WI38 (cell line): ENCODE results near the gene NEU2.

Source experiments
- H3K4me3 ChIP-seq: 2 replicates; pipeline ENCODE4 v1.5.1; 2011; ENCODE audit warnings: low read depth, mild to moderate bottlenecking, control low read depth, low read length
- TF ChIP-seq, protein P1 (sequence below): IDR thresholded peaks from 2 replicates; pipeline ENCODE4 v1.5.1; 2012; ENCODE audit warnings: low read depth, mild to moderate bottlenecking, control low read depth, low read length

Gene NEU2

GRCh38 chr2:233075966-233076339 lies 43.5 kb downstream of the NEU2 start:
- no peak overlapping the region for H3K4me3 ChIP-seq
- TF ChIP-seq, protein P1, sequence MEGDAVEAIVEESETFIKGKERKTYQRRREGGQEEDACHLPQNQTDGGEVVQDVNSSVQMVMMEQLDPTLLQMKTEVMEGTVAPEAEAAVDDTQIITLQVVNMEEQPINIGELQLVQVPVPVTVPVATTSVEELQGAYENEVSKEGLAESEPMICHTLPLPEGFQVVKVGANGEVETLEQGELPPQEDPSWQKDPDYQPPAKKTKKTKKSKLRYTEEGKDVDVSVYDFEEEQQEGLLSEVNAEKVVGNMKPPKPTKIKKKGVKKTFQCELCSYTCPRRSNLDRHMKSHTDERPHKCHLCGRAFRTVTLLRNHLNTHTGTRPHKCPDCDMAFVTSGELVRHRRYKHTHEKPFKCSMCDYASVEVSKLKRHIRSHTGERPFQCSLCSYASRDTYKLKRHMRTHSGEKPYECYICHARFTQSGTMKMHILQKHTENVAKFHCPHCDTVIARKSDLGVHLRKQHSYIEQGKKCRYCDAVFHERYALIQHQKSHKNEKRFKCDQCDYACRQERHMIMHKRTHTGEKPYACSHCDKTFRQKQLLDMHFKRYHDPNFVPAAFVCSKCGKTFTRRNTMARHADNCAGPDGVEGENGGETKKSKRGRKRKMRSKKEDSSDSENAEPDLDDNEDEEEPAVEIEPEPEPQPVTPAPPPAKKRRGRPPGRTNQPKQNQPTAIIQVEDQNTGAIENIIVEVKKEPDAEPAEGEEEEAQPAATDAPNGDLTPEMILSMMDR, result no peak

- no peak overlapping the region for H3K4me3 ChIP-seq
- TF ChIP-seq, protein P1, result no peak
Measured at GRCh38 chr2:233076749-233077148, 44.3 kb downstream of the NEU2 start.

DNA sequence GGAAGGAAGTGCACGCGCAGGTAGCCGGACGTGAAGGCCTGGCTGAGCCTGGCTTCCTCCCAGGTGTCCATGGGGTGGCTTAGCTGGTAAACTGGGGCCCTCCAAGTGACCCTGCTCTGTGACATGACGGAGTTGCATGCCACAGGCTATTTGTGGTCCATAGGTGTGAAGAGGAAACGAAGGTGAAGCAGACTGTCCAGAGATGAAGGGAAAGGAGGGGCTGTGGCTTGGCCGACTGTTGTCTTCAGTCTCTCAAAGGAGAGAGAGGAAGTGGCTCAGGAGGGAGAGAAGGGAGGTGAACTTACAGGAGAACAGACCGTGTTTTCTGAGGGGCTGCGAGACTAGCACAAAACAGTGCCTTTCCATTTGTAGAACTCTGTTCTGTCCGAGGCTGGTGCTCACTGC lies 47.0 kb downstream of the NEU2 start:
- TF ChIP-seq, protein P1, result no peak
- H3K4me3 ChIP-seq, result no peak overlapping the region

GRCh38 chr2:233079953-233080835 lies 47.7 kb downstream of the NEU2 start:
- H3K4me3 ChIP-seq, result no peak overlapping the region

GRCh38 chr2:233080836-233081229 lies 48.4 kb downstream of the NEU2 start:
- no peak overlapping the region for H3K4me3 ChIP-seq
- TF ChIP-seq, protein P1, result no peak

More at GRCh38 chr2:233079953-233080835, 47.7 kb downstream of the NEU2 start:
- TF ChIP-seq, protein P1, result no peak

- H3K4me3 ChIP-seq, result no peak overlapping the region
- TF ChIP-seq, protein P1, result no peak
Measured at GRCh38 chr2:233081232-233081730, 48.8 kb downstream of the NEU2 start.

GRCh38 chr2:233081731-233082221 lies 49.3 kb downstream of the NEU2 start:
- H3K4me3 ChIP-seq, result no peak overlapping the region

More at GRCh38 chr2:233081731-233082221, 49.3 kb downstream of the NEU2 start:
- TF ChIP-seq, protein P1, result no peak
